ENCODE results near the gene LMNA. TPM values are rescaled to one million over a fixed set of nuclear protein-coding genes. Genes with fewer than 3 reads are reported as not detected.

Gene LMNA
- total and polyA plus RNA-seq, 2 of the 4 experiments (the other 2 are of a cell fraction), result 563 to 755 TPM

DNA sequence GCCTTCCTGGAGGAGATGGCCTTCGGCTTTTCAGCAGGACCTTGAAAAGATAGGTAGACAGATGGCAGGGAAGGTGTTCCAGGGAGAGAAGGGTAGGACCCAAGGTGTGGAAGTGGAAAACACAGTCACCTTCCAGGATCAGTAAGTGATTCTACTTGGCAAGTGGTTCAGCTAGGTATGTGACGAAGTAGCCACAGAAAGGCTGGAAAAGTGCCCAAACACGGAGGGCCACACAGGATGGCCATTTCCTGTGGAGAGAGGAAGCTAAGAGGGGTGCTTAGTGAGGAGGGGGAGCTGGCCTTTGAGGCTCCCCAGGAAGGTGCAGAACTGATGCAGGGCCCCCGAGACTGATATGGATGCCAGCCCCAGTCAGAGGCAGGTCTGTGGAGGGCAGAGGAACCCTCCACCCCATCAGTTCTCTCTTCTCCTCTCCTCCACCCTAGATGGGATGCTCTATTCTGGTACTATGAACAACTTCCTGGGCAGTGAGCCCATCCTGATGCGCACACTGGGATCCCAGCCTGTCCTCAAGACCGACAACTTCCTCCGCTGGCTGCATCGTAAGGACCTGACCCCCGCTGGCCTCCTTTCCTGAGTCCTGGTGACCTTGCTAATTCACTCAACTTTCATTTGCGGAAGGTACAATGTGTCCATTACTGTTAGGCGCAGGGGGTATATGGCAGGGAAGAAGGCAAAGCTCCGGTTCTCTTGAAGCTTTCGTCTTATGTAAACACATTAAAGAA lies 45.7 kb downstream of the LMNA start:
- H3K9me3 ChIP-seq (ENCODE audit: control insufficient read depth, insufficient read depth, low read length), result no peaks in the 10 kb centered on the region
- peak overlapping the region; percentile 59 to 83; a peak in 3 of 4 replicates for H4K8ac ChIP-seq (ENCODE audit: low read depth in 2 of 2, low read length in 2 of 2)
- no peak for TF ChIP-seq POLR2A (IDR thresholded peaks at IDR 0.05; ENCODE audit: low read depth, low read length)
- no peak for TF ChIP-seq MAFK (IDR thresholded peaks at IDR 0.05; ENCODE audit: low read depth, low read length)
- TF ChIP-seq USF2 (IDR thresholded peaks at IDR 0.05; ENCODE audit: low read depth, low read length), result no peak
- TF ChIP-seq BHLHE40 (IDR thresholded peaks at IDR 0.05; ENCODE audit: low read depth, low read length), result no peak
- no peak for TF ChIP-seq CTCF (conservative IDR thresholded peaks at IDR 0.05; ENCODE audit: low read depth, low read length)
- TF ChIP-seq, protein P1, sequence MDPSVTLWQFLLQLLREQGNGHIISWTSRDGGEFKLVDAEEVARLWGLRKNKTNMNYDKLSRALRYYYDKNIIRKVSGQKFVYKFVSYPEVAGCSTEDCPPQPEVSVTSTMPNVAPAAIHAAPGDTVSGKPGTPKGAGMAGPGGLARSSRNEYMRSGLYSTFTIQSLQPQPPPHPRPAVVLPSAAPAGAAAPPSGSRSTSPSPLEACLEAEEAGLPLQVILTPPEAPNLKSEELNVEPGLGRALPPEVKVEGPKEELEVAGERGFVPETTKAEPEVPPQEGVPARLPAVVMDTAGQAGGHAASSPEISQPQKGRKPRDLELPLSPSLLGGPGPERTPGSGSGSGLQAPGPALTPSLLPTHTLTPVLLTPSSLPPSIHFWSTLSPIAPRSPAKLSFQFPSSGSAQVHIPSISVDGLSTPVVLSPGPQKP (IDR thresholded peaks at IDR 0.05; ENCODE audit: borderline replicate concordance, low read depth, low read length), result no peak
- no peak for TF ChIP-seq RCOR1 (IDR thresholded peaks at IDR 0.05; ENCODE audit: insufficient replicate concordance, low read length)
- no peak for TF ChIP-seq CHD1 (IDR thresholded peaks at IDR 0.05; ENCODE audit: low read depth, low read length)
- in situ Hi-C loops (cut with MboI; ENCODE audit: low sequenced_read_pairs) (loop anchor here (5.0 kb wide), 1 partner anchor 52 kb away; the partner anchor contains the start of gene PMF1), intact Hi-C loops (cut with micrococcal nuclease) (no loop called here), dilution Hi-C loops (cut with HindIII; ENCODE audit: low sequenced_read_pairs, unreplicated experiment) (no loop called here)
- H2BK15ac ChIP-seq (ENCODE audit: low read depth, low read length), result peak overlapping the region; percentile 73; the same call in 1 of the 3 replicates
- H3K27me3 ChIP-seq (ENCODE audit: control insufficient read depth, insufficient read depth, low read length), result peaks cover 2% of the 10 kb centered on the region; the same call in 1 of the 2 replicates
- peak overlapping the region; percentile 62; the same call in 1 of the 2 replicates for H4K91ac ChIP-seq (ENCODE audit: insufficient read depth, low read depth, low read length)
- H3K4me1 ChIP-seq (ENCODE audit: control insufficient read depth, insufficient read depth, low read length), result peaks cover 8% of the 10 kb centered on the region
- H3K79me1 ChIP-seq (ENCODE audit: low read depth in 1 of 2, low read length in 2 of 2), result no peaks in the 10 kb centered on the region
- H3K36me3 ChIP-seq (ENCODE audit: control insufficient read depth, insufficient read depth, low read length), result no peaks in the 10 kb centered on the region
- peak overlapping the region; percentile 47 for H3K4ac ChIP-seq (ENCODE audit: low read depth, low read length)
- H2BK20ac ChIP-seq (ENCODE audit: low read depth, low read length), result no peak overlapping the region
- H2AK5ac ChIP-seq (ENCODE audit: low read depth, low read length), result peak overlapping the region; percentile 29; the same call in 1 of the 2 replicates
- ATAC-seq (ENCODE audit: low read depth) (no peak), DNase-seq (no peak)
- no peak overlapping the region for H2BK5ac ChIP-seq (ENCODE audit: low read depth, low read length, poor library complexity, severe bottlenecking)
- H3K23ac ChIP-seq (ENCODE audit: low read depth, low read length), result peak overlapping the region; percentile 46
- H4K20me1 ChIP-seq (ENCODE audit: insufficient read depth, low read length), result no peaks in the 10 kb centered on the region
- no peak overlapping the region for H3K27ac ChIP-seq (ENCODE audit: insufficient read depth, low read length)
- peak overlapping the region; percentile 83 for H3K4me2 ChIP-seq (ENCODE audit: low read depth, low read length)
- H3K18ac ChIP-seq (ENCODE audit: low read depth, low read length), result no peak overlapping the region
- H2BK120ac ChIP-seq (ENCODE audit: low read depth, low read length), result no peak overlapping the region
- peak overlapping the region; percentile 53 for H2AK9ac ChIP-seq (replicated peaks; ENCODE audit: low read depth, low read length, poor library complexity)
- 75% methylated on average over 6 of the region's 13 CpGs; no CpG with 5 or more reads in 1 of the 2 experiments for WGBS, 2 experiments (ENCODE audit: extremely low coverage in 2 of 2, insufficient read length in 1 of 2)
- peak overlapping the region; percentile 98 for H2AFZ ChIP-seq (replicated peaks; ENCODE audit: low read length, poor library complexity)
- peak overlapping the region; percentile 64; the same call in 1 of the 2 replicates for H3K9ac ChIP-seq (ENCODE audit: low read depth, low read length)
- CTCF ChIA-PET, result no interaction called here
- no peak overlapping the region for H3K4me3 ChIP-seq (ENCODE audit: insufficient read depth, low read depth, low read length)
- no TSS peak for BruUV-seq (replicated peaks)
- peak overlapping the region; percentile 70 for H3K14ac ChIP-seq (replicated peaks; ENCODE audit: low read depth, low read length)
- POLR2A ChIA-PET (ENCODE audit: unreplicated experiment), result no interaction called here
- no peak overlapping the region for H3K56ac ChIP-seq (ENCODE audit: extremely low read depth, insufficient read depth, low read length)
- peaks cover 13% of the 10 kb centered on the region for H3K9me1 ChIP-seq (ENCODE audit: insufficient read depth, low read length)
- peak overlapping the region; percentile 69; the same call in 1 of the 2 replicates for H4K5ac ChIP-seq (ENCODE audit: low read depth, low read length)
